ENCODE data around the gene ZNF441.
"Not testable (repeated sequence)": the region's sequence is repeated elsewhere in the genome, so short reads cannot be mapped to it uniquely, and the experiment has no call there.

The ZNF441 gene

GRCh38 chr19:11766597-11767591 is at the start of gene ZNF441:
Gene ZNF441 (plus strand): TSS chr19:11767000. CDS start chr19:11767194, 194 bp downstream.
- peak; percentile 96 for DNase-seq

DNA sequence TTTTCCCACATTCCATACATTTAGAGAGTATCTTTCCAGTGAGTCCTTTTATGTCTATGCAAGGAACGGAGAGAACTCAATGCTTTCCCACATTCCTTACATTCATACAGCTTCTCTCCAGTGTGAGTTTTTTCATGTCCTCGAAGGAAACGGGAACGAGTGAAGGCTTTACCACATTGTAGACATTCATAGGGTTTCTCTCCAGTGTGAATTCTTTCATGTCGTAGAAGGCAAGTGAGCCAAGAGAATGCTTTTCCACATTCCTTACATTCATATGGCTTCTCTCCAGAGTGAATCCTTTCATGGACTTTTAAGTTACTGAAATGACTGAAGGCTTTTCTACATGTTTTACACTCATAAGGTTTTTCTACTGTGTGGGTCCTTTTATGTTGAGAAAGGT is 45.1 kb upstream of the ZNF441 start:
- DNase-seq, result no peak

DNA sequence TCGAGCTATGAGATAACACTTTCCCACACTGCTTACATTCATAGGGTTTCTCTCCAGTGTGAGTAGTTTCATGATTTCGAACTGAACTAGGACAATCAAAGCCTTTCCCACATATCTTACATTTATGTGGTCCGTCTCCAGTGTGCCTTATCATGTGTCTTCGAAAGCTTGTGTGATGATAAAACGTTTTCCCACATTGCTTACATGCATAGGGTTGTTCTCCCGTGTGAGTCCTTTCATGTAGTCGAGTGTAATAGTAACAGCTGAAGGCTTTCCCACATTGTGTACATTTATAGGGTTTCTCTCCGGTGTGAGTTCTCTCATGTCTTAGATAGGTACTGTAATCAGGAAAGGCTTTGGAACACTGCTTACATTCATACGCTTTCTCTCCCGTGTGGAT is 44.4 kb upstream of the ZNF441 start:
- DNase-seq, result no peak

- DNase-seq, result no peak
Observed at GRCh38 chr19:11729586-11729985, 37.2 kb upstream of the ZNF441 start.

DNA sequence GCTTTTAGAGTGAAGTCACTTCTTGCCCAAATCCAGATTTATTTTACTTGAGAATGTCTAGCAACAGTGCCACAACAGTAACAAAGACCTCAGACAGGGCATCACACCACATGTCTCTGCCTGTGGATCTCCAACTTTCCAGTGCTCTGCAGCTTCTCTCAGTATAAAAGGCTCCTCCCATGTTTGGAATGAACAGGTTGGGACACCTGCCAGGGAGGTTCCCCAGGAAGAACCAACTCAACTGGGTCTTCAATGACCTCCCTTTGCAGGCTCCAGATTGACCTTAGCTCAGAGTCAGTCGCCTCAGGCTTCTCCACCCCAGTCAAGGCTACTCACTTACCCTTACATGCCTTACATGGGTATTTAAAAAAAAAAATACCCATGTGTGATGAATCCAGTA is 31.4 kb upstream of the ZNF441 start:
- no peak for DNase-seq

- DNase-seq, result peak; percentile 54
Observed at GRCh38 chr19:11736696-11737095, 30.1 kb upstream of the ZNF441 start.

GRCh38 chr19:11737964-11738745 is 28.6 kb upstream of the ZNF441 start:
- DNase-seq, result peak; percentile 74

DNA sequence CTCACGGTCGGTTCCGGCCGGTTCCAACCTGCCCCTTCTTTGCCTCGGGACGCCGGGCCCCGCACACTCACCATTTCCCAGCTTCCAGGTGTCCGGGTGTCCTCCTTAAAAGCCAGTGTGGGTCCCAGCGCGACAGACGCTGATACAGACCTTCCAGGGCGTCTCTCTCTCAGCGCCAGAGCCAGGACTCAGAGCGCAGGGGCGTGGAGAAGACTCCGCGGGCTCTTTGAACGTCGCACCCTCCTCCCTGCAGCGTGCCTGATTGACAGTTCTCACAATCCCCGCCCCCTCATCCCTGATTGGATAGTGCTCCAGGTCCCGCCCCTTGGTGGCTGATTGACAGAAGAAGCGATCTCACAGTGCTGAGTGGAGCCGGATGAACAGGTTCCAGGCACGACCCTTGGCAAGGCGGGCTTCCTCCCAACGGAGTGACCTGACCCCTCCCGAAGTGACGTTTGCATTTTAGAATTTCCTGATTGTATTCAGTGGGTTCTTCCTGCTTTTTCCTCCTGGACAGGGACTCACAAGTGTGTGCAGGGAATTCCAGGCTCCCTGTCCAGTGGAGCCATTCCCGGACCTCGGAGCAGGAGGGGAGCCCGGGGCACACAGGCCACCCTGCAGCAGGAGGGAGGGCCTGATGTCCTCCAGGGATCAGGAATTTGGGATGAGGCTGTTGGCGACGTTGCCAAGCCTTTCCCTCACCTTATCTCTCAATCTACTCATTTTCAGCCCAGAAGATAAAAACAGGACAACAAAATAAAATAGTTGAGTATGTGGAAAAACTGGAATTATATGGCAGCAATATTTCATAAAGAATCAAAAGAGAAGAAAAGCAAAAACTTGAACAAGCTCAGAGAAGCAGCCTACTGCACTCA is 27.8 kb upstream of the ZNF441 start, which contains the start of gene ZNF823:
Gene ZNF823 (minus strand): TSS at position 201 of the 875 bp plus-strand sequence. CDS start 127 bp downstream, at position 74.
- peak; percentile 97 for DNase-seq

DNA sequence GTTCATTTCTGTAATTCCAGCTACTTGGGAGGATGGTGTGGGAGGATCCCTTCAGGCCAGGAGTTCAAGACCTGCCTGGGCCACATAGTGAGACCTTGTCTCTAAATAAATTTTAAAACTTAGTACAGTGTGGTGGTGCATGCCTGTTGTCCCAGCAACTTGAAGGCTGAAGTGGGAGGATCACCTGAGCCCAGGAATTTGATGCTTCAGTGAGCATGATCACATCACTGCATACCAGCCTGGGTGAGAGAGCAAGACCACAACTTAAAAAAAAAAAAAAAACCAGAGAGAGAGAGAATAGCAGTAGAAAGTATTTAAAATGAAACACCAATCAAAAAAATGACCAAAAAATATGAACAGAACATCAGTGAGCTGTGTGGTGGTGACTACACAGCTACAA is 20.9 kb upstream of the ZNF441 start:
- no peak for DNase-seq

- no peak for DNase-seq
Observed at GRCh38 chr19:11747277-11747676, 19.5 kb upstream of the ZNF441 start.

- DNase-seq, result no peak
Observed at GRCh38 chr19:11749751-11750150, 17.0 kb upstream of the ZNF441 start.

DNA sequence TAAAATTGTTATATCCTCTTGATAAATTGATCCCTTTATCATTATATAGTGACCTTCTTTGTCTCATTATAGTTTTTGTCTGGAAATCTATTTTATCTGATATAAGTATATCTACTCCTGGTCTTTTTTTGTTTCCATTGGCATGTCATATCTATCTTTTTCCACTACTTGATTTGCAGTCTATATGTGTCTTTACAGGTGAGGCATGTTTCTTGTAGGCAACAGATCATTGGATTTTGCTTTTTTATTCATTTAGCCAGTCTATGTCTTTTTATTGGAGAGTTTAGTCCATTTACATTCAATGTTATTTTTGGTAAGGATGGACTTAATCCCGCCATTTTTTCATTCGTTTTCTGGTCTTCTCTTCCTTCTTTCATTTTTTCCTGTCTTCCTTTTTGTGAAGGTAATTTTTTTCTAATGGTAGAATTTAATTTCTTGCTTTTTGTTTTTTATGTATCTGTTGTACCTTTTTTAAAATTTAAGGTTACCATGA is 14.5 kb upstream of the ZNF441 start:
- DNase-seq, result no peak

GRCh38 chr19:11754663-11755062 is 12.1 kb upstream of the ZNF441 start:
- no peak for DNase-seq

GRCh38 chr19:11756965-11757364 is 9.8 kb upstream of the ZNF441 start:
- no peak for DNase-seq

GRCh38 chr19:11759805-11760204 is 7.0 kb upstream of the ZNF441 start:
- no peak for DNase-seq

DNA sequence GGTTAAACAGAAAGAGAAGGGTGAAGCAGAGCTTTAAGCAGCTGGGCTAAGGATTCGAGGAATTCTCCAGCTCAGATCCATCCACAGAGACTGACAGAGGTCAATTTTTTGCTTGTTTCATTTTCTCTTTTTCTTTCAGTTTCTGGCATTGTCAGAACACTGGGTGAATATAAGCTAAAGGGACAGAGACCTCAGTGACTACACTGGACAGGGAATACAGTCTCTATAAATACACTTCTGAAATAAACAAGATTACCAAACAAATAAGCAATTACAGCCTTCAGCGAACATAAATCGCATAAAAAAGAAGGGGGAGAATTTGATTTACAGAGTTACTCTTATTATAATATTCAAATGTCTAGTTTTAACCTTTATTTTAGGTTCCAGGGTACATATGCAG is 3.7 kb upstream of the ZNF441 start:
- no peak for DNase-seq

GRCh38 chr19:11763611-11764010 is 3.2 kb upstream of the ZNF441 start:
- no peak for DNase-seq

DNA sequence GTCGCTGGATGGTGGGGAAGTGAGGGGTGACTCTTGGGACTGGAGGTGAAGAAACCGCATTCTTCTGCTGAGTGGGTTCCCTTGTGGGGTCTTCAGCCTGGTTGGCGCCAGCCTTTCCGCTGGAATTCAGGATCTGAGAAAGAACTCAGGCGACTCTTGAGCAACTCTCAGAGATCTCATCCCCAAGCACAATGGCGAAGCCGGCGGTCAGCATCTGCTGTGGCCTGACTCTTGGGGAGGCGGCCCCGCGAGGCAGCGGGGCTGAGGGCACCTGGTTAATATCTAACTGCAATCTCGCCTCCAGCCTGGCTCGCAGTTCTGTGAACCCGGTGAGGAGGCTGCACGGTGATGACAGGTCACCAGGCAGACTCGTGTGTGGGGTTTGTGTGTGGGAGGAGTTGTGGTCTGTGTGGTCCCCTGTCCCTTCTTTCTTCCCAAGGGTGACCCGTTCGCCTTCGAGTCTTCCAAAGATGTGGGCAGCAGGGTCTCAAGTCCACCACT is 883 bp downstream of the ZNF441 start:
- peak; percentile 58 for DNase-seq

- no peak for DNase-seq
Observed at GRCh38 chr19:11769995-11770394, 3.2 kb downstream of the ZNF441 start.

GRCh38 chr19:11771520-11771919 is 4.7 kb downstream of the ZNF441 start:
- not testable (repeated sequence) for DNase-seq

DNA sequence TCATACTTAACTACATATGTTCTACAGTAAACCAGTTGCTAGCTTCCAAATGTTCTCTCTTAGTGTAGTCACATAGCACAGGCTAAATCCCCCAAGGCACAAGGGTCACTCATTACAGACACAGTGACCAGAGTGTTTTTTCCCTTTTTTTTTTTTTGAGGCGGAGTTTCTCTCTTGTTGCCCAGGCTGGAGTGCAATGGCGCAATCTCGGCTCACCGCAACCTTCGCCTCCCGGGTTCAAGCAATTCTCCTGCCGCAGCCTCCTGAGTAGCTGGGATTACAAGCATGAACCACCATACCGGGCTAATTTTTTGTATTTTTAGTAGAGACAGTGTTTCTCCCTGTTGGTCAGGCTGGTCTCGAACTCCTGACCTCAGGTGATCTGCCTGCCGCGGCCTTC is 9.9 kb downstream of the ZNF441 start:
- DNase-seq, result not testable (repeated sequence)

DNA sequence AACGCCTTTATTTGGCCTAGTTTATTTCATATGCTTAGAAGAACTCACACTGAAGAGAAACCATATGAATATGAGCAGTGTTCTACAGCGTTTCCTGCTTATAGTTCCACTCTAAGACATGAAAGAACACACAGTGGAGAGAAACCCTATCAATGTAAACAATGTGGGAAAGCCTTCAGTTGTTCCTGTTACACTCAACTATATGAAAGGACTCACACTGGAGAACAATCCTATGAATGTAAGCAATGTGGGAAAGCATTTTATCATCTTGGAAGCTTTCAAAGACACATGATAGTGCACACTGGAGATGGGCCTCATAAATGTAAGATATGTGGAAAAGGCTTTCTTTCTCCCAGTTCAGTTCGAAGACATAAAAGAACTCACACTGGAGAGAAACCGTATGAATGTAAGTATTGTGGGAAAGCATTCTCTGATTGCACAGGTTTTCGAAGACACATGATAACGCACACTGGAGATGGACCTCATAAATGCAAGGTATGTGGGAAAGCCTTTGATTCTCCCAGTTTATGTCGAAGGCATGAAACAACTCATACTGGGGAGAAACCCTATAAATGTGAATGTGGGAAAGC is 13.7 kb downstream of the ZNF441 start:
- DNase-seq, result no peak

Measured in activated CD8-positive, alpha-beta memory T cell treated with anti-CD3 and anti-CD28 coated beads, Interleukin-2, amount 50 U/mL, for 48 hours (primary cell).